ENCODE results near the gene CDCP2. TPM values are rescaled to one million over a fixed set of nuclear protein-coding genes. Genes with fewer than 3 reads are reported as not detected.

The CDCP2 gene
- total and polyA plus RNA-seq, 12 donors = 0.05 to 0.64 (median 0.25) TPM; not detected in 7

- Histone ChIP-seq H3K27ac (no peak overlapping the region), H3K36me3 (replicated peaks in 1 of 2) (no peaks in the 10 kb centered on the region), H3K4me3 (no peak overlapping the region), H3K4me1 (replicated peaks in 1 of 2) (peaks cover 0 to 7% of the 10 kb centered on the region in 2 donors), H3K27me3 (no peaks in the 10 kb centered on the region), H3K9me3 (replicated peaks in 1 of 3) (no peaks in the 10 kb centered on the region)
- DNase-seq = peak in 2 of 7 donors; percentile 5 to 40
- WGBS, 4 donors = 85 to 96% (median 96%) methylated on average over 6 to 7 of the region's 7 CpGs
- intact Hi-C loops (cut with DNase I) = no loop called here
- TF ChIP-seq, protein P1, sequence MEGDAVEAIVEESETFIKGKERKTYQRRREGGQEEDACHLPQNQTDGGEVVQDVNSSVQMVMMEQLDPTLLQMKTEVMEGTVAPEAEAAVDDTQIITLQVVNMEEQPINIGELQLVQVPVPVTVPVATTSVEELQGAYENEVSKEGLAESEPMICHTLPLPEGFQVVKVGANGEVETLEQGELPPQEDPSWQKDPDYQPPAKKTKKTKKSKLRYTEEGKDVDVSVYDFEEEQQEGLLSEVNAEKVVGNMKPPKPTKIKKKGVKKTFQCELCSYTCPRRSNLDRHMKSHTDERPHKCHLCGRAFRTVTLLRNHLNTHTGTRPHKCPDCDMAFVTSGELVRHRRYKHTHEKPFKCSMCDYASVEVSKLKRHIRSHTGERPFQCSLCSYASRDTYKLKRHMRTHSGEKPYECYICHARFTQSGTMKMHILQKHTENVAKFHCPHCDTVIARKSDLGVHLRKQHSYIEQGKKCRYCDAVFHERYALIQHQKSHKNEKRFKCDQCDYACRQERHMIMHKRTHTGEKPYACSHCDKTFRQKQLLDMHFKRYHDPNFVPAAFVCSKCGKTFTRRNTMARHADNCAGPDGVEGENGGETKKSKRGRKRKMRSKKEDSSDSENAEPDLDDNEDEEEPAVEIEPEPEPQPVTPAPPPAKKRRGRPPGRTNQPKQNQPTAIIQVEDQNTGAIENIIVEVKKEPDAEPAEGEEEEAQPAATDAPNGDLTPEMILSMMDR (IDR thresholded peaks at IDR 0.05) = no peak
These were observed 40.8 kb downstream of the CDCP2 start for GRCh38 chr1:54112027-54112426.

GRCh38 chr1:54111624-54112023, 41.2 kb downstream of the CDCP2 start:
- H3K27me3 ChIP-seq = no peaks in the 10 kb centered on the region
- H3K4me1 ChIP-seq (replicated peaks in 1 of 2) = peaks cover 0 to 7% of the 10 kb centered on the region in 2 donors
- intact Hi-C loops (cut with DNase I) = no loop called here
- no peak overlapping the region for H3K4me3 ChIP-seq
- no peak overlapping the region for H3K27ac ChIP-seq
- no peaks in the 10 kb centered on the region for H3K36me3 ChIP-seq (replicated peaks in 1 of 2)
- H3K9me3 ChIP-seq (replicated peaks in 1 of 3) = no peaks in the 10 kb centered on the region
- no peak for TF ChIP-seq POLR2A (IDR thresholded peaks at IDR 0.05)
- TF ChIP-seq, protein P1 (IDR thresholded peaks at IDR 0.05) = no peak
- WGBS, 4 donors = 73 to 95% (median 91%) methylated on average over 2 to 3 of the region's 3 CpGs
- peak in 1 of 7 donors; percentile 18 for DNase-seq

DNA sequence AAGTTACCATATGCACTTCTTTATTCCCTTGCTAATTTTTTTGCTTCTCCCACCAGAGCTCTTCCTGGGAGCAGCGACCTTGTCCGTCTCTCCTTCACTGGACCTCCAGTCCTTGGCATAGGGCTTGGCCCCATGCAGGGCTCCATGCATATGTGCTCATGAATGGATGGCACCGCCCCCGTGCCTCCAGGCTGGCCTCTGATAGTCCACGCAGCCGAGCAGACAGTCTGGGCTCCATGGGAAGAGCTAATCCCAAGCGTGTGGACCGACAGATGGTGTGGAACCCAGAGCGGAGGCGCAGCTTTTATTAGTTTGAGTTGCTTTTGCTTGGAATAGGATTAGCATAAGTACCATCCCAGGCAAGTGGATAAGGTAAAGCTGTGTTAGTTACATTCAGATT, 41.8 kb downstream of the CDCP2 start:
- TF ChIP-seq, protein P1 (IDR thresholded peaks at IDR 0.05) = no peak
- TF ChIP-seq POLR2A (IDR thresholded peaks at IDR 0.05) = no peak
- Histone ChIP-seq H3K9me3 (replicated peaks in 1 of 3) (no peaks in the 10 kb centered on the region), H3K4me1 (replicated peaks in 1 of 2) (peaks cover 0 to 7% of the 10 kb centered on the region in 2 donors), H3K27me3 (no peaks in the 10 kb centered on the region), H3K4me3 (no peak overlapping the region), H3K36me3 (replicated peaks in 1 of 2) (no peaks in the 10 kb centered on the region), H3K27ac (no peak overlapping the region)
- intact Hi-C loops (cut with DNase I) = no loop called here
- DNase-seq = peak in 2 of 7 donors; percentile 10 to 46
- WGBS, 4 donors = 96 to 100% (median 98%) methylated on average over 7 to 10 of the region's 10 CpGs

DNA sequence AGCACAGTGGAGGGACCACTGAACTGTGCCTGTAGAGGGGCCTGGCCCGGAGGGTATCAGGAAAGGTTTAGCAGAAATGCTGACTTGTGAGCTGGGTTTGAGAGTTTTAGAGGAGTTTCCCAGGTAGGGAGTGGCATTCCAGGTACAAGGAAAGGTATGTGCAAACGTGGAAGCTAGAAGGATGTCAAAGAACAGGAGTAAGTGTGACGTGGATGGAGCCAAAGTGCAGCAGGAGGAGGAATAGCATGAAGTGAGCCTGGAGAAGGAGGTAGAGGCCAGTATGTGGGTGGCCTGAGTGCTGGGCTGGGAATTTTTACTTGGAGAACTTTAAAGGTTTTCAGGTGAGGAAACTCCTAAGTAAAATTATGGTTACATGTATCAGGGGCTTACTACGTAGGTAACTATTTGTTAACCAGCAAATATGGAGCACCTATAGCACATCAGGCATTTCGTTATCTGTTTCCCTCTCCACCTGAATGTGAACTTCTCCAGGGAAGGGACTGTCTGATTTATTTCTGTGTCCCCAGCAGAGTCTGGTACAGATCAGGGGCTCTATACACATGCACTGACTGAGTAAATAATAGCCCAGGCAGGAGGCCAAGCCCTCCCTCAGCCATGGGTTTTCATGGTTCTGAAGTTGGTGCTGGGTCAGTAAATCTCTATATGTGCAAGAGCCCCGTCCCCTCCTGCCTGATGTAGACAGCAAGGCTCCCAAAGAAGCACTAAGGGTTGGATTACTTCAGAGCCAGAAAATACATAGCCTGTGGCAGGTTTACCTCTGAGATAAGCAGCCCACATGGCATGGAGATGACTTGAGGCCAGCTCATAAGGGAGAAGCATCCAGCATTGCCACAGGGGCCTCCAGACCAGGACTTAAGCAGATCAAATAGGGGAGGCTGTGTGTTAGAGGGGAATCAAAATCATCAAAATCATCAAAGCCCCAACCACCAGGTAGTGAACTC, 43.4 kb downstream of the CDCP2 start:
- Histone ChIP-seq H3K27me3 (no peaks in the 10 kb centered on the region), H3K36me3 (replicated peaks in 1 of 2) (no peaks in the 10 kb centered on the region), H3K4me1 (replicated peaks in 1 of 2) (peaks cover 0 to 7% of the 10 kb centered on the region in 2 donors), H3K9me3 (replicated peaks in 1 of 3) (no peaks in the 10 kb centered on the region), H3K4me3 (no peak overlapping the region), H3K27ac (no peak overlapping the region)
- intact Hi-C loops (cut with DNase I) = no loop called here
- DNase-seq = peak in 1 of 7 donors; percentile 34
- 83 to 90% (median 88%) methylated on average over 6 of the region's 6 CpGs for WGBS, 4 donors
- no peak for TF ChIP-seq POLR2A (IDR thresholded peaks at IDR 0.05)
- TF ChIP-seq, protein P1 (IDR thresholded peaks at IDR 0.05) = no peak
